Stimulated activated CD4-positive, alpha-beta T cell treated with anti-CD3 and anti-CD28 coated beads, Interleukin-15, amount 100 ng/mL, for 48 hours (primary cell): ENCODE results near the gene TRIM27.
"Not testable (repeated sequence)": the region's sequence is repeated elsewhere in the genome, so short reads cannot be mapped to it uniquely, and the experiment has no call there.

ENCODE experiments used
- DNase-seq, 2 donors: peaks; one replicate each; pipeline ENCODE4 v3.0.0-alpha.2; 2020; ENCODE audit warnings: low read depth in 2 of 2

Gene TRIM27, protein sequence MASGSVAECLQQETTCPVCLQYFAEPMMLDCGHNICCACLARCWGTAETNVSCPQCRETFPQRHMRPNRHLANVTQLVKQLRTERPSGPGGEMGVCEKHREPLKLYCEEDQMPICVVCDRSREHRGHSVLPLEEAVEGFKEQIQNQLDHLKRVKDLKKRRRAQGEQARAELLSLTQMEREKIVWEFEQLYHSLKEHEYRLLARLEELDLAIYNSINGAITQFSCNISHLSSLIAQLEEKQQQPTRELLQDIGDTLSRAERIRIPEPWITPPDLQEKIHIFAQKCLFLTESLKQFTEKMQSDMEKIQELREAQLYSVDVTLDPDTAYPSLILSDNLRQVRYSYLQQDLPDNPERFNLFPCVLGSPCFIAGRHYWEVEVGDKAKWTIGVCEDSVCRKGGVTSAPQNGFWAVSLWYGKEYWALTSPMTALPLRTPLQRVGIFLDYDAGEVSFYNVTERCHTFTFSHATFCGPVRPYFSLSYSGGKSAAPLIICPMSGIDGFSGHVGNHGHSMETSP

GRCh38 chr6:28923318-28924102, at the start of gene TRIM27:
Gene TRIM27, minus strand, starts transcription at chr6:28923985. Its CDS starts 353 bp downstream, at chr6:28923632.
- DNase-seq: peak; percentile 59 to 74

- not testable (repeated sequence) for DNase-seq
Observed at GRCh38 chr6:28970056-28970455, 46.3 kb upstream of the TRIM27 start.

DNA sequence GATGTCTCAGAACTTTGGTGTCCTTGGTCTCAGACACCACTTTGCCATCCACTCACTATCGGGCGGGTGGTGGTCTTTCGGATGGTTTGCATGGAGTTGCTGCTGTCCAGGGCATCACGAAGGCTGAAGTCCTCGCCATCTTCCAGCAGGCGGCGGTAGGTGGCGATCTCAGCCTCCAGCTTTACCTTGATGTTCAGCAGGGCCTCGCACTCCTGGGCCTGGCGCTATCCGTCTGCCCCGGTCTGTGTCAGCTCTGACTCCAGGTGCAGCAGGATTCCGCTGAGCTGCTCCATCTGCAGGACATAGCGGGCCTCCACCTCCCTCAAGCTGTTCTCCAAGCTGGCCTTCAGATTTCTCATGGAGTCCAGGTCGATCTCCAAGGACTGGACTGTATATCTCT, 45.3 kb upstream of the TRIM27 start:
- DNase-seq: no peak

- no peak for DNase-seq
Observed at GRCh38 chr6:28968476-28968875, 44.7 kb upstream of the TRIM27 start.

GRCh38 chr6:28965706-28966105, 41.9 kb upstream of the TRIM27 start:
- no peak for DNase-seq

DNA sequence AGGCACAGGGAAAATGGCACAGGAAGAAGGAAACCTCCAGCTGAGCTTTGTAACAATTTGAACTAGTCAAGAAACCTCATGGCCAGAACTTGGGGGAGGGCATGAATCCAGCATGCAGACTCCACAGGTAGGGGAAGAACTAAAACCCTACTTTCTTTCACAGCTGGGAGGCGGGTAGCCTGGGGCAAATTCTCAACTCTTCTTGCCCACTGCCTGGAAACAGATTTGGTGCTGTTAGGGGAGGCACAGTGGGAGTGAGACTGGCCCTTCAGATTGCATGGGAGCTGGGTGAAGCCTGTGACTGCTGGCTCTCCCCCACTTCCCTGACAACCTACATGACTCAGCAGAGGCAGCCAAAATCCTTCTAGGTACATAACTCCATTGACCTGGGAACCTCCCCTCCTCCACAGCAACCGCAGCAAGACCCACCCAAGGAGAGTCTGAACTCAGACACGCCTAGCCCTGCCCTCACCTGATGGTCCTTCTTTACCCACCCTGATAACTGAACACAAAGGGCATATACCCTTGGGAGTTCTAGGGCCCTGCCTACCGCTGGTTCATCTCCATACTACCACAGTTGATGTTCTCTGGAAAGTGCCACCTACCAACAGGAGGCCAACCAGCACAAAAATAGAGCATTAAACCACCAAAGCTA, 37.2 kb upstream of the TRIM27 start:
- DNase-seq: no peak

DNA sequence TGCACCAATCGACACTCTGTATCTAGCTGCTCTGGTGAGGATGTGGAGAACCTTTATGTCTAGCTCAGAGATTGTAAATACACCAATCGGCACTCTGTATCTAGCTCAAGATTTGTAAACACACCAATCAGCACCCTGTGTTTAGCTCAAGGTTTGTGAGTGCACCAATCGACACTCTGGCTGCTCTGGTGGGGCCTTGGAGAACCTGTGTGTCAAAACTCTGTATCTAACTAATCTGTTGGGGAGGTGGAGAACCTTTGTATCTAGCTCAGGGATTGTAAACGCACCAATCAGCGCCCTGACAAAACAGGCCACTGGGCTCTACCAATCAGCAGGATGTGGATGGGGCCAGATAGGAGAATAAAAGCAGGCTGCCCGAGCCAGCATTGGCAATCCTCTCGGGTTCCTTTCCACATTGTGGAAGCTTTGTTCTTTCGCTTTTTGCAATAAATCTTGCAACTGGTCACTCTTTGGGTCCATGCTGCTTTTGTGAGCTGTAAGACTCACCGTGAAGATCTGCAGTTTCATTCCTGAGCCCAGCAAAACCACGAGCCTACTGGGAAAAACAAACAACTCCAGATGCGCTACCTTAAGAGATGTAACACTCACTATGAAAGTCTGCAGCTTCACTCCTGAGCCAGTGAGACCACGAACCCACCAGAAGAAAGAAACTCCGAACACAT, 34.9 kb upstream of the TRIM27 start:
- DNase-seq: not testable (repeated sequence)

GRCh38 chr6:28957795-28958314, 34.1 kb upstream of the TRIM27 start:
- DNase-seq: not testable (repeated sequence)

- no peak for DNase-seq
Observed at GRCh38 chr6:28956331-28956730, 32.5 kb upstream of the TRIM27 start.

GRCh38 chr6:28953585-28954258, 29.9 kb upstream of the TRIM27 start:
- no peak for DNase-seq

- DNase-seq: peak; percentile 49 to 57
Observed at GRCh38 chr6:28953039-28953584, 29.3 kb upstream of the TRIM27 start.

GRCh38 chr6:28949656-28950195, 25.9 kb upstream of the TRIM27 start:
- not testable (repeated sequence) for DNase-seq

- DNase-seq: no peak
Observed at GRCh38 chr6:28948782-28949486, 25.1 kb upstream of the TRIM27 start.

DNA sequence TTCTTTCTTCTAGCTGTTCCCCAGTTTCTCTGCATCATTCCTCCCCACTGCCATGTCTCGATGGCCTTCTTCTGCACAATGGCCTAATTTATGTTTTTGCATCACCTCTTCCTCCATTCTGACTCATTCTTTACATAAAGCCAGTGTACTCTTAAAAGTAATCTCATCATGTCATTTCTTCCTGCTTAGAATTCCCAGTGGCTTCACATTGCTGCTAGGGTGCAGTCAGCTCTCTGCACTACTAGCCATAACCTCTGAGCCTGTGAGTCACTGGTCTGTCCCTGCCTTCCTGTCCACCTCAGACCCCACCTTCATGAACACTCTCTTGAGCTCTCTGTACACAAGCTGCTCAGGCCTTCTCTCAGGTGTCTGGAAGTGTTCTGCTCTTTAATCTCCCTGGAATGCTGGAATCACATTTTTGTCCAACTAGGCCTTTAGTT, 24.1 kb upstream of the TRIM27 start:
- DNase-seq: no peak

GRCh38 chr6:28947067-28947765, 23.4 kb upstream of the TRIM27 start:
- no peak for DNase-seq

- no peak for DNase-seq
Observed at GRCh38 chr6:28945349-28945748, 21.6 kb upstream of the TRIM27 start.

DNA sequence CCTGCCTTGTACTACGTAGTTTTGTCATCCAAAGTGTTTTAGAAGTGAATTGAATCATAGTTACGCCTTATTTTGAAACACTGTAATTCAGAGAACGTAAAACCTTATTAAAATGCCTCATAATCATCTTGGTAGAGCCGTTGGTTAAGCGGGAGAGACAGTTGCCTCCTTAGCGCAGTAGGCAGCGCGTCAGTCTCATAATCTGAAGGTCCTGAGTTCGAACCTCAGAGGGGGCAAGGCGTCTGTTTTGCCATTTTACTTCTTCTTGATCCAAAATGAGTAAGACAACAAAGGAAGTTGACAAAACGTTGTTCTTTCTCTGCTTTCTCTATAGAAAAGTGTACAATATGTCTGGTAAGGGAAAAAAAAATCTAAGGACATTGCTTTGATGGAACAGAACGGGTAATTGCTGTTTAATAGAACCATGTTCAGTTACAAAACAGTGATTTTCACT, 20.7 kb upstream of the TRIM27 start:
- peak; percentile 54 for DNase-seq

DNA sequence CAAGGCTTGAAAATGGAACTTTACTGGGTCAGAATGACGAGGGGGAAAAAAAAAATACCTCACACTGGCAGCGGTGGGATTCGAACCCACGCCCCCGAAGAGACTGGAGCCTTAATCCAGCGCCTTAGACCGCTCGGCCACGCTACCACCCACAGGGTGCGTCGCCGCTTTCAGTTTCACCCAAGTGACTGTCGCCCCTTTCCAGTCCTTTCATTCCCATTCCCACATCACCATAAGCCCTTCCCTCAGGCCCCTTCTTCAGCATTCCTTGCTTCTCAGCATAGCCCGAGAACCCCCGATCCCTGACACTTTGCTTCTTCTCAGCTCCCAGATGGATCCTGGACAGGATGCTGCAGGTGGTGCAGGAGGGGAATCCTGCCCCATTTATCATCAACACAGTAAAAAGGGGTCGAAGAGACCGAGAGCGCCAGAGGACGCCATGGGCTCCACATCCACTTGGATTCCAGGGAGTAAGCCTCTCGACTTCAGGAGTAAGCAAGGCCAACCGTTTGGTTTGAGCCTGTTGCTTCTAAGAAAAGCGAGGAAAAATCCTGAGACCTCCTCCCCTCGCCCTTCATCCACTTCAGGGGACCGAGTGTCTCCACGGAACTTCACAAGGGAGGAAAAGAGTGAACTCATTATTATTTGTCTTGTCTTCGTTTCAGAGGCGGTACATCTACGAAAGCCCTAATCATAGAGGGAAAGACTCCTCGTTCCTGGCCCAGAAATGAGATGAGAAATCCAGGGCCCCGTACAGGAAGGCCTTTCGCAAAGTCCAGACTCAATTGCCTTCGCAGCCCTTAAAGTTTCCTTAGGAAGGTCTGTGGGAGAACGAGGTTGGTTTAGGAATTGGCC, 20.0 kb upstream of the TRIM27 start:
- peak; percentile 62 to 70 for DNase-seq
